ENCODE data around the gene HMG20B.

- TF ChIP-seq GATA2 (IDR thresholded peaks at IDR 0.05; ENCODE audit: low read depth, low read length): no peak
- no peak for TF ChIP-seq GATA3 (IDR thresholded peaks at IDR 0.05; ENCODE audit: low read depth, low read length)
These were observed 33.0 kb downstream of the HMG20B start for GRCh38 chr19:3605770-3606169.

Measured in SH-SY5Y (cell line).